ENCODE measurements around the gene SLC25A1. TPM values are rescaled to one million over a fixed set of nuclear protein-coding genes. Genes with fewer than 3 reads are reported as not detected.

The SLC25A1 gene
- total and polyA plus RNA-seq, 2 of the 8 experiments (the other 6 are each of a cell fraction or from before 2014, with no cell fraction given), result 110 to 148 TPM

- Histone ChIP-seq H3K18ac (ENCODE audit: extremely low read depth, low read length) (no peak within 1 kb of the TSS; the same call in 1 of the 2 replicates), H3K4me3 (ENCODE audit: extremely low read depth in 1 of 4, insufficient read depth in 2 of 4, low read depth in 3 of 4, low read length in 4 of 4) (peak within 1 kb of the TSS; percentile 3 to 53 (median 14); a peak in 7 of 8 replicates), H3K9me3 (ENCODE audit: insufficient read depth in 2 of 2, low read depth in 1 of 2, low read length in 1 of 2) (0 out of 4 replicates have a peak, but pooled peaks cover 0 to 6% of the 10 kb centered on the region in 2 experiments), H3K14ac (ENCODE audit: insufficient read length) (no peak within 1 kb of the TSS), H3K4me1 (replicated peaks in 1 of 4; ENCODE audit: control insufficient read depth in 3 of 4, insufficient read depth in 4 of 4, low read length in 3 of 4) (peaks cover 0 to 7% (median 5%) of the 10 kb centered on the region in 4 experiments; a peak in 5 of 7 replicates), H3K9ac (replicated peaks in 1 of 4; ENCODE audit: extremely low read depth in 1 of 4, low read depth in 3 of 4, low read length in 3 of 4) (no peak within 1 kb of the TSS; a peak in 1 of 7 replicates), H3K79me2 (ENCODE audit: control insufficient read depth in 1 of 2, insufficient read depth in 2 of 2, low read length in 2 of 2) (no peaks in the 10 kb centered on the region), H3K23me2 (ENCODE audit: low read depth, low read length) (peaks cover 7% of the 10 kb centered on the region; the same call in 1 of the 2 replicates), H3K56ac (replicated peaks; ENCODE audit: insufficient read length, low read depth, low read length) (no peak within 1 kb of the TSS), H2AK5ac (ENCODE audit: low read depth, low read length) (no peak within 1 kb of the TSS), H2AFZ (ENCODE audit: low read length) (peak within 1 kb of the TSS; percentile 65; the same call in 1 of the 2 replicates), H3K4me2 (ENCODE audit: insufficient read depth in 1 of 2, low read depth in 2 of 2, low read length in 2 of 2) (peak within 1 kb of the TSS; percentile 40 to 71), H3K79me1 (ENCODE audit: low read depth, low read length) (no peaks in the 10 kb centered on the region), H4K8ac (ENCODE audit: extremely low read depth, insufficient read depth, low read length) (peak within 1 kb of the TSS; percentile 85), H2BK20ac (ENCODE audit: low read length) (no peak within 1 kb of the TSS), H2BK15ac (ENCODE audit: low read length) (no peak within 1 kb of the TSS), H4K5ac (ENCODE audit: insufficient read length, low read depth, low read length) (no peak within 1 kb of the TSS), H3K27ac (ENCODE audit: low read depth, low read length) (no peak within 1 kb of the TSS), H3K4ac (replicated peaks; ENCODE audit: insufficient read length, low read depth, low read length) (no peak within 1 kb of the TSS), H3K23ac (ENCODE audit: insufficient read length) (no peak within 1 kb of the TSS), H3K36me3 (ENCODE audit: control insufficient read depth in 2 of 4, insufficient read depth in 4 of 4, low read length in 3 of 4) (peaks cover 0 to 12% (median 0%) of the 10 kb centered on the region in 4 experiments; a peak in 1 of 8 replicates), H2BK12ac (ENCODE audit: low read depth, low read length) (peak within 1 kb of the TSS; percentile 75; the same call in 1 of the 2 replicates), H2BK120ac (replicated peaks; ENCODE audit: low read depth, low read length) (no peak within 1 kb of the TSS), H4K20me1 (replicated peaks in 1 of 2; ENCODE audit: control insufficient read depth in 1 of 2, insufficient read depth in 2 of 2, low read length in 2 of 2) (peaks cover 2 to 12% of the 10 kb centered on the region in 2 experiments), H3K27me3 (replicated peaks in 1 of 4; ENCODE audit: control insufficient read depth in 3 of 4, extremely low read depth in 1 of 4, insufficient read depth in 3 of 4, low read length in 3 of 4) (peaks cover 52 to 71% (median 62%) of the 10 kb centered on the region in 4 experiments), H2BK5ac (ENCODE audit: low read depth, low read length) (no peak within 1 kb of the TSS), H4K91ac (replicated peaks; ENCODE audit: insufficient read length, low read length) (no peak within 1 kb of the TSS)
- no peak for TF ChIP-seq POLR2A (IDR thresholded peaks at IDR 0.05; ENCODE audit: control extremely low read depth in 1 of 2, low read depth in 2 of 2, low read length in 2 of 2)
- TF ChIP-seq ATF3 (IDR thresholded peaks at IDR 0.05; ENCODE audit: insufficient read depth, low read depth, low read length), result no peak
- TF ChIP-seq PHF8 (conservative IDR thresholded peaks at IDR 0.05; ENCODE audit: low read depth, low read length), result no peak
- no peak for TF ChIP-seq GTF2F1 (IDR thresholded peaks at IDR 0.05; ENCODE audit: borderline replicate concordance, low read depth, low read length)
- TF ChIP-seq ASH2L (IDR thresholded peaks at IDR 0.05; ENCODE audit: low read length), result no peak
- TF ChIP-seq KDM1A (IDR thresholded peaks at IDR 0.05; ENCODE audit: borderline replicate concordance, low read length), result no peak
- no peak for TF ChIP-seq HDAC6 (IDR thresholded peaks at IDR 0.05; ENCODE audit: low read depth, low read length)
- no peak for TF ChIP-seq RAD21 (IDR thresholded peaks at IDR 0.05 in 1 of 2, conservative IDR thresholded peaks at IDR 0.05 in 1 of 2; ENCODE audit: low read depth in 2 of 2, low read length in 2 of 2)
- TF ChIP-seq TAF7 (optimal IDR thresholded peaks at IDR 0.05; ENCODE audit: borderline replicate concordance, low read depth, low read length), result no peak
- TF ChIP-seq CBX5 (IDR thresholded peaks at IDR 0.05; ENCODE audit: low read depth, low read length), result no peak
- TF ChIP-seq TBP (IDR thresholded peaks at IDR 0.05; ENCODE audit: low read depth, low read length), result no peak
- POLR2A ChIA-PET (ENCODE audit: partially characterized antibody), result interaction anchor here (2.0 kb wide), 1 partner anchor 9 kb away, joined by 4 read pairs; no protein-coding TSS in a partner anchor
- peak in 1 of 2 experiments; percentile 55 for DNase-seq (ENCODE audit: low read depth in 1 of 2, low spot score in 2 of 2)
- 8% methylated on average over 15 of the region's 59 CpGs; no CpG with 5 or more reads in 1 of the 2 experiments for WGBS, 2 experiments (ENCODE audit: extremely low coverage in 1 of 2, insufficient coverage in 1 of 2, insufficient read length in 1 of 2, insufficient replicate concordance in 2 of 2, low coverage in 1 of 2, low lambda C conversion rate in 2 of 2, missing lambda C conversion rate in 1 of 2)
- FAIRE-seq, result no peak
- CTCF ChIA-PET (ENCODE audit: partially characterized antibody), result no interaction called here
These were observed 28.5 kb downstream of the SLC25A1 start, which contains the start of gene GSC2 for GRCh38 chr22:19149991-19150390. TSS of gene GSC2 (minus strand) at chr22:19150292. CDS start at chr22:19150283, 9 bp downstream.

All from H1 (cell line).